B cell (primary cell): ENCODE results near the gene C9orf43.

Source experiments
- EZH2 ChIP-seq: IDR thresholded peaks from 2 replicates; pipeline ENCODE4 v1.6.1; 2012; ENCODE audit warnings: borderline replicate concordance, low read depth, mild to moderate bottlenecking, moderate library complexity, low read length; ENCODE audit not compliant: insufficient read depth, poor library complexity, severe bottlenecking
- TF ChIP-seq, protein P1 (sequence below): fragments of 200-600 bp; IDR thresholded peaks from one replicate; pipeline ENCODE4 v1.8.0; 2022; ENCODE audit warnings: antibody characterized with exemption, mild to moderate bottlenecking

DNA sequence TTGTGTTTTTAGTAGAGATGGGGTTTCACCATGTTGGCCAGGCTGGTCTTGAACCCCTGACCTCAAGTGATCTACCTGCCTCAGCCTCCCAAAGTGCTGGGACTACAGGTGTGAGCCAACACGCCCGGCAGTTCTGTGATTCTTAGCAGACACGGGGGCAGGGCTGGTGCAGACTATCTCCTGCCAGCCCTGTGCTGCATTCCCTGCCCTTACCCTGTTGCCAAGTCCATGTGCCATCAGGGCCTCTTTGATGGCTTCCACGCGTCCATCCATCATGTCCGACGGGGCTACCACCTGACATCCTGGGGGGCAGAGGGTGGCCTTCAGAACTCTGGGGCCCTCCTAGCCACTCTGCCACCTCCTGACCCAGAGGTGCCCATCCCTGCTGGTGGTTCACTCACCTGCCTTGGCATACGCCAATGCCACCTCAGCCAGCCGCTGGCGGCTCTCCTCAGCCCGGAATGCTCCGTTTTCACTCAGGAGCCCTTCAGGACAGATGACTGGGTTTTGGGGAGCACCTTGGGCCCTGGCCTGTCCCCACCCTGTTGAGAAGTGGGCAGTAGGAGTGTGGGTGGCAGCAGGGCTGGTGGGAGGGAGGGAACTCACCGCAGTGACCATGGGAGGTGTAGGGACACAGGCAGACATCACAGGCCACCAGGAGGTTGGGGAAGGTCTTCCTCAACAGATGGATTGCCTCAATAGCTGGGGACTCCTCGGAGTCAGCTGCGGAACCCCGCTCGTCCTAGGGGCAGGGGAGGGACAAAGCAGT lies 20.2 kb upstream of the C9orf43 start:
- TF ChIP-seq, protein P1, sequence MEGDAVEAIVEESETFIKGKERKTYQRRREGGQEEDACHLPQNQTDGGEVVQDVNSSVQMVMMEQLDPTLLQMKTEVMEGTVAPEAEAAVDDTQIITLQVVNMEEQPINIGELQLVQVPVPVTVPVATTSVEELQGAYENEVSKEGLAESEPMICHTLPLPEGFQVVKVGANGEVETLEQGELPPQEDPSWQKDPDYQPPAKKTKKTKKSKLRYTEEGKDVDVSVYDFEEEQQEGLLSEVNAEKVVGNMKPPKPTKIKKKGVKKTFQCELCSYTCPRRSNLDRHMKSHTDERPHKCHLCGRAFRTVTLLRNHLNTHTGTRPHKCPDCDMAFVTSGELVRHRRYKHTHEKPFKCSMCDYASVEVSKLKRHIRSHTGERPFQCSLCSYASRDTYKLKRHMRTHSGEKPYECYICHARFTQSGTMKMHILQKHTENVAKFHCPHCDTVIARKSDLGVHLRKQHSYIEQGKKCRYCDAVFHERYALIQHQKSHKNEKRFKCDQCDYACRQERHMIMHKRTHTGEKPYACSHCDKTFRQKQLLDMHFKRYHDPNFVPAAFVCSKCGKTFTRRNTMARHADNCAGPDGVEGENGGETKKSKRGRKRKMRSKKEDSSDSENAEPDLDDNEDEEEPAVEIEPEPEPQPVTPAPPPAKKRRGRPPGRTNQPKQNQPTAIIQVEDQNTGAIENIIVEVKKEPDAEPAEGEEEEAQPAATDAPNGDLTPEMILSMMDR, result no peak
- no peak for TF ChIP-seq EZH2
